ENCODE results near the gene IKZF1.

Gene IKZF1

GRCh38 chr7:50404392-50404791, 99.9 kb downstream of the IKZF1 start:
- Histone ChIP-seq H3K9ac (ENCODE audit: low read length) (no peak overlapping the region), H2AFZ (ENCODE audit: low read depth, low read length, severe bottlenecking) (no peak overlapping the region), H3K4me3 (ENCODE audit: insufficient read depth, low read length, poor library complexity, severe bottlenecking) (no peak overlapping the region), H3K27me3 (ENCODE audit: low read length) (no peaks in the 10 kb centered on the region), H3K36me3 (ENCODE audit: low read length) (peaks cover 24% of the 10 kb centered on the region; the same call in 1 of the 2 replicates), H3K27ac (ENCODE audit: low read depth, low read length) (no peak overlapping the region), H3F3A (ENCODE audit: insufficient read depth) (peaks cover 48% of the 10 kb centered on the region), H3K4me2 (ENCODE audit: low read depth, low read length, poor library complexity, severe bottlenecking) (no peak overlapping the region), H4K20me1 (ENCODE audit: low read depth, low read length) (peaks cover 17% of the 10 kb centered on the region), H3K79me2 (ENCODE audit: insufficient read depth, low read length) (no peaks in the 10 kb centered on the region), H3K9me3 (ENCODE audit: insufficient read depth, low read length) (no peaks in the 10 kb centered on the region), H3K9me2 (replicated peaks; ENCODE audit: insufficient read depth, low read length) (no peaks in the 10 kb centered on the region)
- TF ChIP-seq EZH2phosphoT487 (conservative IDR thresholded peaks at IDR 0.05; ENCODE audit: low read length) = no peak

- Histone ChIP-seq H3K27ac (ENCODE audit: low read depth, low read length) (no peak overlapping the region), H3K27me3 (ENCODE audit: low read length) (no peaks in the 10 kb centered on the region)
- no peak for TF ChIP-seq CTCF (IDR thresholded peaks at IDR 0.05; ENCODE audit: insufficient read depth, low read length, poor library complexity, severe bottlenecking)
- TF ChIP-seq EZH2phosphoT487 (conservative IDR thresholded peaks at IDR 0.05; ENCODE audit: low read length) = no peak
Measured at GRCh38 chr7:50405221-50405620, 100.7 kb downstream of the IKZF1 start.

GRCh38 chr7:50406935-50407334, 102.4 kb downstream of the IKZF1 start:
- Histone ChIP-seq H2AFZ (ENCODE audit: low read depth, low read length, severe bottlenecking) (no peak overlapping the region), H3K9ac (ENCODE audit: low read length) (no peak overlapping the region), H3F3A (ENCODE audit: insufficient read depth) (peaks cover 44% of the 10 kb centered on the region), H3K36me3 (ENCODE audit: low read length) (peaks cover 12% of the 10 kb centered on the region; the same call in 1 of the 2 replicates), H3K4me2 (ENCODE audit: low read depth, low read length, poor library complexity, severe bottlenecking) (no peak overlapping the region), H3K27me3 (ENCODE audit: low read length) (no peaks in the 10 kb centered on the region), H3K79me2 (ENCODE audit: insufficient read depth, low read length) (no peaks in the 10 kb centered on the region), H3K9me2 (replicated peaks; ENCODE audit: insufficient read depth, low read length) (no peaks in the 10 kb centered on the region), H4K20me1 (ENCODE audit: low read depth, low read length) (peaks cover 14% of the 10 kb centered on the region; the same call in 1 of the 2 replicates), H3K4me3 (ENCODE audit: insufficient read depth, low read length, poor library complexity, severe bottlenecking) (no peak overlapping the region), H3K9me3 (ENCODE audit: insufficient read depth, low read length) (no peaks in the 10 kb centered on the region), H3K27ac (ENCODE audit: low read depth, low read length) (no peak overlapping the region)
- no peak for TF ChIP-seq CTCF (IDR thresholded peaks at IDR 0.05; ENCODE audit: insufficient read depth, low read length, poor library complexity, severe bottlenecking)
- TF ChIP-seq EZH2phosphoT487 (conservative IDR thresholded peaks at IDR 0.05; ENCODE audit: low read length) = no peak

More at GRCh38 chr7:50405221-50405620, 100.7 kb downstream of the IKZF1 start:
- peaks cover 48% of the 10 kb centered on the region for H3F3A ChIP-seq (ENCODE audit: insufficient read depth)
- peaks cover 22% of the 10 kb centered on the region; the same call in 1 of the 2 replicates for H3K36me3 ChIP-seq (ENCODE audit: low read length)
- no peak overlapping the region for H3K4me2 ChIP-seq (ENCODE audit: low read depth, low read length, poor library complexity, severe bottlenecking)
- H3K9ac ChIP-seq (ENCODE audit: low read length) = no peak overlapping the region
- H3K9me3 ChIP-seq (ENCODE audit: insufficient read depth, low read length) = no peaks in the 10 kb centered on the region
- no peaks in the 10 kb centered on the region for H3K79me2 ChIP-seq (ENCODE audit: insufficient read depth, low read length)
- H2AFZ ChIP-seq (ENCODE audit: low read depth, low read length, severe bottlenecking) = no peak overlapping the region
- no peaks in the 10 kb centered on the region for H3K9me2 ChIP-seq (replicated peaks; ENCODE audit: insufficient read depth, low read length)
- H4K20me1 ChIP-seq (ENCODE audit: low read depth, low read length) = peaks cover 17% of the 10 kb centered on the region
- H3K4me3 ChIP-seq (ENCODE audit: insufficient read depth, low read length, poor library complexity, severe bottlenecking) = no peak overlapping the region

- H3K27me3 ChIP-seq (ENCODE audit: low read length) = no peaks in the 10 kb centered on the region
- peak overlapping the region; percentile 6; the same call in 1 of the 2 replicates for H3K9ac ChIP-seq (ENCODE audit: low read length)
- H3K4me2 ChIP-seq (ENCODE audit: low read depth, low read length, poor library complexity, severe bottlenecking) = peak overlapping the region; percentile 19
- no peak for TF ChIP-seq CTCF (IDR thresholded peaks at IDR 0.05; ENCODE audit: insufficient read depth, low read length, poor library complexity, severe bottlenecking)
- no peak for TF ChIP-seq EZH2phosphoT487 (conservative IDR thresholded peaks at IDR 0.05; ENCODE audit: low read length)
- no peaks in the 10 kb centered on the region for H3K79me2 ChIP-seq (ENCODE audit: insufficient read depth, low read length)
- no peaks in the 10 kb centered on the region for H3K9me2 ChIP-seq (replicated peaks; ENCODE audit: insufficient read depth, low read length)
- H3K36me3 ChIP-seq (ENCODE audit: low read length) = no peaks in the 10 kb centered on the region
- H3K9me3 ChIP-seq (ENCODE audit: insufficient read depth, low read length) = no peaks in the 10 kb centered on the region
- no peak overlapping the region for H3K27ac ChIP-seq (ENCODE audit: low read depth, low read length)
- no peaks in the 10 kb centered on the region for H4K20me1 ChIP-seq (ENCODE audit: low read depth, low read length)
- no peak overlapping the region for H3K4me3 ChIP-seq (ENCODE audit: insufficient read depth, low read length, poor library complexity, severe bottlenecking)
- H2AFZ ChIP-seq (ENCODE audit: low read depth, low read length, severe bottlenecking) = peak overlapping the region; percentile 7
- H3F3A ChIP-seq (ENCODE audit: insufficient read depth) = peaks cover 13% of the 10 kb centered on the region
Measured at GRCh38 chr7:50409856-50410745, 105.6 kb downstream of the IKZF1 start.

All from SU-DHL-6 (cell line).